K562 (cell line): ENCODE results near the gene GDAP2. TPM values are rescaled to one million over a fixed set of nuclear protein-coding genes. Genes with fewer than 3 reads are reported as not detected.

Source experiments
- ADNP ChIP-seq: fragments of 200-800 bp; sonication (Bioruptor generic); IDR thresholded peaks from 2 replicates; pipeline ENCODE4 v1.6.1; 2016; ENCODE audit warnings: missing genetic modification characterization, missing compliant biosample characterization
- ATF1 ChIP-seq, 2 experiments: fragments of 450-650 bp in 1 of 2; IDR thresholded peaks; 2 replicates each; pipeline ENCODE4 v1.6.1; 2016; ENCODE audit warnings: missing compliant biosample characterization in 1 of 2, missing genetic modification characterization in 1 of 2
- ATF2 ChIP-seq: sonication (generic); formaldehyde crosslinking; IDR thresholded peaks from 2 replicates; pipeline ENCODE4 v1.8.1; 2022; ENCODE audit warnings: missing genetic modification reagents
- CBFB ChIP-seq: sonication (generic); formaldehyde crosslinking; IDR thresholded peaks from 2 replicates; pipeline ENCODE4 v1.4.0; 2020; ENCODE audit warnings: mild to moderate bottlenecking, missing genetic modification reagents
- CXXC5 ChIP-seq: fragments of 250-450 bp; sonication (Bioruptor Pico); IDR thresholded peaks from 2 replicates; pipeline ENCODE4 v1.8.0; 2022; ENCODE audit warnings: inconsistent platforms, mild to moderate bottlenecking, moderate library complexity
- DDX20 ChIP-seq: fragments of 450-650 bp; IDR thresholded peaks from 2 replicates; pipeline ENCODE4 v1.6.1; 2016; ENCODE audit warnings: missing genetic modification characterization, low read depth, mild to moderate bottlenecking, missing compliant biosample characterization, moderate library complexity
- DIDO1 ChIP-seq: fragments of 450-650 bp; IDR thresholded peaks from 2 replicates; pipeline ENCODE4 v1.6.1; 2016; ENCODE audit warnings: low read depth, missing biosample characterization, missing genetic modification characterization
- FOXK1 ChIP-seq: sonication (generic); formaldehyde crosslinking; IDR thresholded peaks from 2 replicates; pipeline ENCODE4 v1.8.0; 2022; ENCODE audit warnings: missing genetic modification reagents, mild to moderate bottlenecking, borderline replicate concordance
- FOXO4 ChIP-seq: fragments of 450-650 bp; formaldehyde crosslinking; IDR thresholded peaks from 2 replicates; pipeline ENCODE4 v1.4.0; 2020; ENCODE audit warnings: mild to moderate bottlenecking, moderate library complexity
- HNRNPUL1 ChIP-seq: fragments of 200-400 bp; formaldehyde crosslinking; IDR thresholded peaks from 2 replicates; pipeline ENCODE4 v1.6.1; 2017; ENCODE audit warnings: low read length
- ILF3 ChIP-seq: fragments of 450-650 bp; IDR thresholded peaks from 2 replicates; pipeline ENCODE4 v1.6.1; 2018; ENCODE audit warnings: antibody characterized with exemption, mild to moderate bottlenecking, moderate library complexity, borderline replicate concordance
- IRF2 ChIP-seq: sonication (generic); formaldehyde crosslinking; IDR thresholded peaks from 2 replicates; pipeline ENCODE4 v1.8.1; 2022; ENCODE audit warnings: mild to moderate bottlenecking, missing genetic modification reagents
- KLF1 ChIP-seq: fragments of 450-650 bp; IDR thresholded peaks from 2 replicates; pipeline ENCODE4 v1.6.1; 2016; ENCODE audit warnings: missing genetic modification characterization, missing compliant biosample characterization
- KLF10 ChIP-seq: fragments of 250-450 bp; sonication (Bioruptor Pico); IDR thresholded peaks from 2 replicates; pipeline ENCODE4 v1.6.1; 2021; ENCODE audit warnings: matching md5 sums
- MBD2 ChIP-seq: sonication (generic); IDR thresholded peaks from 2 replicates; pipeline ENCODE4 v1.6.1; 2016; ENCODE audit warnings: low read depth, borderline replicate concordance
- MEF2D ChIP-seq: conservative IDR thresholded peaks from 2 replicates; pipeline ENCODE4 v1.6.1; 2016; ENCODE audit warnings: low read depth, missing genetic modification characterization, missing compliant biosample characterization
- PBX2 ChIP-seq, 2 experiments: IDR thresholded peaks in 1 of 2; conservative IDR thresholded peaks in 1 of 2; 2 replicates each; pipeline ENCODE4 v1.6.1; 2016; ENCODE audit warnings: low read depth in 2 of 2, mild to moderate bottlenecking in 1 of 2, missing compliant biosample characterization in 1 of 2, missing genetic modification characterization in 1 of 2, moderate library complexity in 1 of 2
- PTRF ChIP-seq: fragments of 450-650 bp; IDR thresholded peaks from 2 replicates; pipeline ENCODE4 v1.6.1; 2016; ENCODE audit warnings: mild to moderate bottlenecking, missing genetic modification characterization, missing compliant biosample characterization
- RBFOX2 ChIP-seq: fragments of 200-400 bp; formaldehyde crosslinking; IDR thresholded peaks from 2 replicates; pipeline ENCODE4 v1.6.1; 2017; ENCODE audit warnings: low read depth, mild to moderate bottlenecking, low read length, moderate library complexity
- TCF7 ChIP-seq: sonication (generic); IDR thresholded peaks from 2 replicates; pipeline ENCODE4 v1.6.1; 2016; ENCODE audit warnings: antibody characterized with exemption, borderline replicate concordance
- TRIM24 ChIP-seq, 2 experiments: fragments of 450-650 bp; IDR thresholded peaks; 2 replicates each; pipeline ENCODE4 v1.6.1; 2016
- ZNF174 ChIP-seq: fragments of 250-450 bp; sonication (Bioruptor Pico); IDR thresholded peaks from 2 replicates; pipeline ENCODE4 v1.4.0; 2020; ENCODE audit warnings: mild to moderate bottlenecking
- ZNF232 ChIP-seq: sonication (generic); formaldehyde crosslinking; IDR thresholded peaks from 2 replicates; pipeline ENCODE4 v1.8.0; 2022; ENCODE audit warnings: mild to moderate bottlenecking, missing genetic modification reagents
- ZNF24 ChIP-seq: fragments of 450-650 bp; IDR thresholded peaks from 2 replicates; pipeline ENCODE4 v1.6.1; 2016
- ZNF384 ChIP-seq: IDR thresholded peaks from 2 replicates; pipeline ENCODE4 v1.6.1; 2012; ENCODE audit warnings: low read depth, low read length, improper control_type of control experiment
- ZNF76 ChIP-seq: fragments of 250-450 bp; sonication (Bioruptor Pico); IDR thresholded peaks from 2 replicates; pipeline ENCODE4 v1.4.0; 2020; ENCODE audit warnings: mild to moderate bottlenecking, moderate library complexity, borderline replicate concordance
- ZNF764 ChIP-seq: fragments of 250-450 bp; sonication (Bioruptor Pico); IDR thresholded peaks from 2 replicates; pipeline ENCODE4 v1.4.0; 2020; ENCODE audit warnings: low read depth, mild to moderate bottlenecking, moderate library complexity
- polyA plus RNA-seq, 8 experiments: library from polyadenylated mRNA; depleted of rRNA in 4 of 8; stranded (reverse) in 5 of 8; unstranded in 3 of 8; fragments of >200 nt; fragmentation: Nextera tagmentation in 2 of 8; fragmentation: Illumina TruSeq in 1 of 8; extraction: Ambion mirVana in 2 of 8; extraction: Trizol in 1 of 8; gene quantifications; 2 replicates each; pipeline versions ENCODE4 v1.2.1 to v1.2.3, GENCODE V29; 2011 to 2014; ENCODE audit warnings: inconsistent platforms in 1 of 8, missing spikeins in 1 of 8
- total RNA-seq, 7 experiments: library from RNA; depleted of rRNA in 6 of 7; stranded (reverse); fragments of >200 nt in 6 of 7; fragmentation: Illumina TruSeq in 2 of 7; extraction: Trizol in 2 of 7; gene quantifications; 2 replicates each; pipeline versions ENCODE4 v1.2.1 to v1.2.3, GENCODE V29; 2011 to 2021; ENCODE audit warnings: low replicate concordance in 1 of 7

GDAP2 gene
- total and polyA plus RNA-seq, 9 of the 15 experiments (the other 6 are each of a cell fraction or from before 2014, with no cell fraction given), result 4.1 to 23.1 (median 13.2) TPM

- TF ChIP-seq FOXK1 (CRISPR knock-in tag), result 0 out of 2 replicates have a peak, but pooled peaks have one; percentile 37
- TF ChIP-seq KLF10 (CRISPR knock-in tag), result no peak
- TF ChIP-seq KLF1 (tag), result no peak
- no peak for TF ChIP-seq ZNF76 (CRISPR knock-in tag)
- no peak for TF ChIP-seq TRIM24 (IDR thresholded peaks at IDR 0.05)
- TF ChIP-seq CXXC5 (CRISPR knock-in tag), result no peak
- no peak for TF ChIP-seq RBFOX2
- TF ChIP-seq ZNF174 (CRISPR knock-in tag), result no peak
- no peak for TF ChIP-seq FOXO4
- no peak for TF ChIP-seq DDX20
- no peak for TF ChIP-seq ATF1 (CRISPR knock-in tag; IDR thresholded peaks at IDR 0.05)
- TF ChIP-seq ATF1 (tag; IDR thresholded peaks at IDR 0.05), result no peak
- TF ChIP-seq ZNF24, result no peak
- no peak for TF ChIP-seq ADNP
- TF ChIP-seq ZNF232 (CRISPR knock-in tag), result no peak
- peak; percentile 47; the same call in 1 of the 2 replicates for TF ChIP-seq PBX2 (CRISPR knock-in tag; IDR thresholded peaks at IDR 0.05; ENCODE audit: low read depth)
- peak; percentile 50; the same call in 1 of the 2 replicates for TF ChIP-seq PBX2 (tag; conservative IDR thresholded peaks at IDR 0.05; ENCODE audit: low read depth)
- no peak for TF ChIP-seq ZNF764 (CRISPR knock-in tag)
- TF ChIP-seq DIDO1, result no peak; the same call in 1 of the 2 replicates
- TF ChIP-seq ATF2 (CRISPR knock-in tag), result no peak
- no peak for TF ChIP-seq ZNF384
- TF ChIP-seq MEF2D, result no peak
- TF ChIP-seq PTRF (tag), result no peak
- TF ChIP-seq HNRNPUL1, result no peak
- TF ChIP-seq CBFB (CRISPR knock-in tag), result no peak
- TF ChIP-seq ILF3, result no peak
- TF ChIP-seq IRF2, result no peak
- no peak for TF ChIP-seq TCF7
- TF ChIP-seq MBD2, result no peak
These were observed 509 bp downstream of the GDAP2 start (continued) for GRCh38 chr1:117928881-117929342.
